Thoracic aorta (tissue), 2 donors: Measurements from ENCODE around the gene MRGPRF. TPM values are rescaled to one million over a fixed set of nuclear protein-coding genes. Genes with fewer than 3 reads are reported as not detected.

Experiments used
- ATAC-seq: fragments of 150-250 bp; one replicate; pipeline ENCODE4 v1.8.0; 2017; ENCODE audit warnings: low read depth; ENCODE audit not compliant: insufficient number of reproducible peaks, low FRiP score
- DNase-seq: peaks from one replicate; pipeline ENCODE4 v3.0.0-alpha.2; 2020; ENCODE audit warnings: low spot score
- H3K27ac ChIP-seq, 2 donors: fragments of 200-600 bp; sonication (generic); 1 replicate in 1 of 2; 2 replicates in 1 of 2; pipeline ENCODE4 v1.5.1; 2016; ENCODE audit warnings: mild to moderate bottlenecking in 2 of 2, moderate library complexity in 2 of 2
- H3K27me3 ChIP-seq: fragments of 200-600 bp; sonication (generic); replicated peaks from 2 replicates; pipeline ENCODE4 v1.6.0; 2016; ENCODE audit warnings: mild to moderate bottlenecking; ENCODE audit not compliant: insufficient read depth
- H3K36me3 ChIP-seq: fragments of 200-600 bp; sonication (generic); one replicate; pipeline ENCODE4 v1.5.1; 2016
- H3K4me1 ChIP-seq, 2 donors: fragments of 200-600 bp; sonication (generic); 1 replicate in 1 of 2; 2 replicates in 1 of 2; pipeline versions ENCODE4 v1.5.1 to v1.6.0; 2016; ENCODE audit warnings: low read depth in 2 of 2, mild to moderate bottlenecking in 1 of 2; ENCODE audit not compliant: control insufficient read depth in 1 of 2
- H3K4me3 ChIP-seq: fragments of 200-600 bp; sonication (generic); 2 replicates; pipeline ENCODE4 v1.5.1; 2016; ENCODE audit warnings: mild to moderate bottlenecking
- H3K9me3 ChIP-seq: fragments of 200-600 bp; sonication (generic); 2 replicates; pipeline ENCODE4 v1.5.1; 2016
- total RNA-seq, 2 donors: library from RNA; depleted of rRNA; stranded (reverse); fragments of >200 nt; gene quantifications; one replicate each; pipeline versions ENCODE4 v1.1.0 to v1.2.3, GENCODE V29; 2016
- TF ChIP-seq, protein P1 (sequence below): fragments of 200-600 bp; sonication (generic); IDR thresholded peaks from one replicate; pipeline ENCODE4 v1.5.1; 2019; ENCODE audit warnings: antibody characterized with exemption

The MRGPRF gene
- total RNA-seq, 2 donors from 2014 or later, result 67.5 to 171 TPM

DNA sequence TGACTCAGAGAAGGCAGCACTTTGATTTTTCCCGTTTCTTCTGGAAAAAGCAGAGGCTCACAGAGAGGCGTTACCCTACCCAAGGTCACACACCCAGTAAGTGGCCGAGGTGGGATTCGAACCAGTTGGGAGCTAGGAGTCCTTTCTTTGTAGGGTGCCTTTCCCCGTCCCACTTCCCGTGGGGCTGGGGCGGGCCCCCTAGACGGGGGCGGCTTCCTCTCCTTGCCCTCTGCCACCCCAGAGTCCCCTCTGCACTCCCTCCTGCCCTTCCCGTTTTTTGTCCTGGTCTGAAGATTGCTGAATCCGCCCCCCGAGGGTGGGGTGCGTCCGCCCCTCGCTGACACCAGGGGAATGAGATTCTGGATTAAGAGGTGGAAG, 36.4 kb upstream of the MRGPRF start:
- Histone ChIP-seq H3K27me3 (no peaks in the 10 kb centered on the region), H3K9me3 (no peaks in the 10 kb centered on the region), H3K27ac (peak overlapping the region; percentile 78 to 84), H3K4me3 (peak overlapping the region; percentile 77), H3K4me1 (peaks cover 13 to 50% of the 10 kb centered on the region in 2 donors), H3K36me3 (no peaks in the 10 kb centered on the region)
- ATAC-seq (no peak), DNase-seq (no peak)
- TF ChIP-seq, protein P1, sequence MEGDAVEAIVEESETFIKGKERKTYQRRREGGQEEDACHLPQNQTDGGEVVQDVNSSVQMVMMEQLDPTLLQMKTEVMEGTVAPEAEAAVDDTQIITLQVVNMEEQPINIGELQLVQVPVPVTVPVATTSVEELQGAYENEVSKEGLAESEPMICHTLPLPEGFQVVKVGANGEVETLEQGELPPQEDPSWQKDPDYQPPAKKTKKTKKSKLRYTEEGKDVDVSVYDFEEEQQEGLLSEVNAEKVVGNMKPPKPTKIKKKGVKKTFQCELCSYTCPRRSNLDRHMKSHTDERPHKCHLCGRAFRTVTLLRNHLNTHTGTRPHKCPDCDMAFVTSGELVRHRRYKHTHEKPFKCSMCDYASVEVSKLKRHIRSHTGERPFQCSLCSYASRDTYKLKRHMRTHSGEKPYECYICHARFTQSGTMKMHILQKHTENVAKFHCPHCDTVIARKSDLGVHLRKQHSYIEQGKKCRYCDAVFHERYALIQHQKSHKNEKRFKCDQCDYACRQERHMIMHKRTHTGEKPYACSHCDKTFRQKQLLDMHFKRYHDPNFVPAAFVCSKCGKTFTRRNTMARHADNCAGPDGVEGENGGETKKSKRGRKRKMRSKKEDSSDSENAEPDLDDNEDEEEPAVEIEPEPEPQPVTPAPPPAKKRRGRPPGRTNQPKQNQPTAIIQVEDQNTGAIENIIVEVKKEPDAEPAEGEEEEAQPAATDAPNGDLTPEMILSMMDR, result no peak

DNA sequence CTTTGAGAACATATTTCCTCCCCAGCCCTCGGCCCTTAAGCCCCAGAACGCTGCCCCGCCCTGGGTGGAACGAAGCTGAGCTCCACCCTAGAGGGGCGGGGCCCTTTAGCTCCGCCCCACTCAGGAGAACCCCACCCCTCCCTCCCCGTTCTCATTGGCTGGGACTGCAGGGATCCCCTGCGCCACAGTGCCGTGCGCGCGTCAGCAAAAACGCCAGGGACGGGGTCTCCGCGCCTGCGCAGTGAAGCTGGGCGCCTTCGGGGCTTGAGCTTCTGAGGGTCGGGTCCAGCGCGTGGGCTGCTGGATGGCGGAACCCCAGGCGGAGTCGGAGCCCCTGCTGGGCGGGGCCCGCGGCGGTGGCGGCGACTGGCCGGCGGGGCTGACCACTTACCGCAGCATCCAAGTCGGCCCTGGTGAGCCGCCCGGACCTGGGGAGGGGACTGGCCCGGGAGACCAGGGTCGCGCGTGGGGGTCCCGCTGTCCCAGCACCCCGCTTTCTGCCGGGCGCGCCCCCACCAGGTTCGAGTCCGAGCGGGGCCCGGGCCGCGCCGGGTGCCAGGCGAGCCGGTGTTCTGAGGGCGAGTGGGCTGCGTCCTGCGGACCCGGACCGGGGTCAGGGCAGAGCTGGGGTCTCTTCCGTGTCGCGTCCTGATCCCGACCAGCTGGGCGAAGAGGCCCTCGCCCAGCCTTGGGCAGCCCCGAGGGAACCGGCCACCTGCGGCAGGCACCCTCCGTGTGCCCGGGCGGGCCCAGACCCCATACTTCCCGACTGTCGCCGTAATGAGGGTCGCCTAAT, 35.8 kb upstream of the MRGPRF start, which contains the start of gene TPCN2:
TSS of gene TPCN2 (plus strand) at position 239 of the 796 bp plus-strand sequence. CDS start at position 305, 66 bp downstream.
- no peaks in the 10 kb centered on the region for H3K27me3 ChIP-seq
- TF ChIP-seq, protein P1, result peak; percentile 5
- H3K27ac ChIP-seq, result peak within 1 kb of the TSS; percentile 78 to 84
- DNase-seq (peak; percentile 64), ATAC-seq (peak; percentile 68)
- H3K4me3 ChIP-seq, result peak within 1 kb of the TSS; percentile 77
- no peaks in the 10 kb centered on the region for H3K36me3 ChIP-seq
- peaks cover 13 to 50% of the 10 kb centered on the region in 2 donors for H3K4me1 ChIP-seq
- no peaks in the 10 kb centered on the region for H3K9me3 ChIP-seq

DNA sequence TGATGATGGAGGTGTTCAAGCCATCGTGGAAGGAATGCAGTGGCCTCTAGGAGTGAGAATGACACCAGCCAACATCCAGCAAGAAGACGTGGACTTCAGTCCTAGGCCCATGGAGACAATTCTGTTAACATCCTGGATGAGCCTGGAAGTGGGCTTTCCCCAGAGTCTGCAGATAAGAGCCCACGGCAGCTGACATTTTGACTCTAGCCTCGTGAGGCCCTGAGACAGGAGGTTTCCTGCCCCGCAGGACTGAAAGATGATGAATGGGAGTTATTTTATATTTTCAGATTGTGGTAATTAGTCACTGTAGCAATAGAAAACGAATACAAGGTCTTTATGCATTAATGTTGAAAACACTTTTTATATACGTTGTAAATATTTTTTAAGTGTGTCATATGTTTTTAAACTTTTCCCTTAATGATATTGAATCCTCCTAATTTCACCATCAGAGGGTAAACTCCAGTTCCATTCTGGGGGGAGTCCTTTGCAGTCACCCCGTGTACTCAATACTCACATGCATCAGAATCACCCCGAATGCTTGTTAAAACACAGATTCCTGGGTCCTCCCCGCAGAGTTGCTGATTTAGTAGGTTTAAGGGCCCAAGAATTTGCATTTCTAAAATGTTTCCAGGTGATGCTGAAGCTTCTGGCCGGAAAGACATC, 35.1 kb upstream of the MRGPRF start:
- H3K36me3 ChIP-seq, result no peaks in the 10 kb centered on the region
- ATAC-seq (no peak), DNase-seq (no peak)
- H3K4me1 ChIP-seq, result peaks cover 13 to 44% of the 10 kb centered on the region in 2 donors
- peak overlapping the region; percentile 78 to 84 for H3K27ac ChIP-seq
- H3K4me3 ChIP-seq, result peak overlapping the region; percentile 77
- no peaks in the 10 kb centered on the region for H3K27me3 ChIP-seq
- no peaks in the 10 kb centered on the region for H3K9me3 ChIP-seq
- TF ChIP-seq, protein P1, result no peak

DNA sequence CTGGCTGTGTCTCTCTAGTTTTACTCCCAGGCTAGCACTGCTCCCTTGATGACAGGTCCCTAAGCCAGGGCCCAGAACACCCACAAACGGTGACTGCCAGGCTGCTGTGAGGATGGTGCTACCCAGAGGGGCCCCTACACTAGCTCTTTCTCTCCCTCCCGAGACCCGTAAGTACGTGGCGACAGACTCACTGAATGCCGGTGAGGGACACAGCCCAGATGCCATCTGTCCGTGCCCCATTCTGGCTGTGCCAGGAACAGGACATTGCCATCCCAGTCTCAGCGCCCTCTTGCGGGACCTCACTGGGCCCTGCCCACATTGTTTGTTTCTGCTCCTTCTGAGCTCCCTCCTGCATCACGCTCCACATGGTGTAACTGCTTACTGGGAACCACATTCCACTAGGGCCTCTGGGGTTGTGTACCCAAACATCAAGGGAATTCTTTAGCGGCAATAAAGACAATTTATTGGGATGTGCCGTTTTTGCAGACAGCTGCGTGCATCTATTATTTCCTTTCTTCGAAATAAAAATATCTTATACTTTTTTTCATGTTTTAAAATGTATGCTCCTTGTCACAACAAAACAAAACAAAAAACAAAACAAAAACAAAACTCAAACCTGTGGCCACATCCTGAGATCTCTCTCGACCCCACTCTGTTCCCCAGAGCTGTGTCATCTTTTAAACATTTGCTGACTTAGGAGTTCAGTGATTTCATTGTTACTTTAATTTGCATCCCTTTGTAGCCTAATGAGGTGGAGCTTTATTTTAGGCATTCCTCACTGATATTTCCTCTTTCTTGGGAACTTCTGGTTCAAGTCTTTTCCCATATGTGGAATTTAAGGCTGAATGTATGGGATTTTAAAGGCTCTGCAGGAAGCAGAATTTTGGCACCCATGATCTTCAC, 31.3 kb upstream of the MRGPRF start:
- H3K4me1 ChIP-seq, result peaks cover under 1 to 6% of the 10 kb centered on the region in 2 donors
- ATAC-seq (no peak), DNase-seq (no peak)
- no peak overlapping the region for H3K27ac ChIP-seq
- no peaks in the 10 kb centered on the region for H3K9me3 ChIP-seq
- no peak overlapping the region for H3K4me3 ChIP-seq
- no peaks in the 10 kb centered on the region for H3K36me3 ChIP-seq
- no peaks in the 10 kb centered on the region for H3K27me3 ChIP-seq
- TF ChIP-seq, protein P1, result peak; percentile 59
